Tracheal epithelial cell (primary cell): Measurements from ENCODE around the gene SF1. TPM values are rescaled to one million over a fixed set of nuclear protein-coding genes. Genes with fewer than 3 reads are reported as not detected.

Experiments
- total RNA-seq: library from RNA; depleted of rRNA; stranded (reverse); fragments of >200 nt; gene quantifications from 2 replicates; pipeline ENCODE4 v1.2.1, GENCODE V29; 2014

SF1 gene, protein sequence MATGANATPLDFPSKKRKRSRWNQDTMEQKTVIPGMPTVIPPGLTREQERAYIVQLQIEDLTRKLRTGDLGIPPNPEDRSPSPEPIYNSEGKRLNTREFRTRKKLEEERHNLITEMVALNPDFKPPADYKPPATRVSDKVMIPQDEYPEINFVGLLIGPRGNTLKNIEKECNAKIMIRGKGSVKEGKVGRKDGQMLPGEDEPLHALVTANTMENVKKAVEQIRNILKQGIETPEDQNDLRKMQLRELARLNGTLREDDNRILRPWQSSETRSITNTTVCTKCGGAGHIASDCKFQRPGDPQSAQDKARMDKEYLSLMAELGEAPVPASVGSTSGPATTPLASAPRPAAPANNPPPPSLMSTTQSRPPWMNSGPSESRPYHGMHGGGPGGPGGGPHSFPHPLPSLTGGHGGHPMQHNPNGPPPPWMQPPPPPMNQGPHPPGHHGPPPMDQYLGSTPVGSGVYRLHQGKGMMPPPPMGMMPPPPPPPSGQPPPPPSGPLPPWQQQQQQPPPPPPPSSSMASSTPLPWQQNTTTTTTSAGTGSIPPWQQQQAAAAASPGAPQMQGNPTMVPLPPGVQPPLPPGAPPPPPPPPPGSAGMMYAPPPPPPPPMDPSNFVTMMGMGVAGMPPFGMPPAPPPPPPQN
- 34.1 and 35.7 TPM in 2 replicates for total RNA-seq

DNA sequence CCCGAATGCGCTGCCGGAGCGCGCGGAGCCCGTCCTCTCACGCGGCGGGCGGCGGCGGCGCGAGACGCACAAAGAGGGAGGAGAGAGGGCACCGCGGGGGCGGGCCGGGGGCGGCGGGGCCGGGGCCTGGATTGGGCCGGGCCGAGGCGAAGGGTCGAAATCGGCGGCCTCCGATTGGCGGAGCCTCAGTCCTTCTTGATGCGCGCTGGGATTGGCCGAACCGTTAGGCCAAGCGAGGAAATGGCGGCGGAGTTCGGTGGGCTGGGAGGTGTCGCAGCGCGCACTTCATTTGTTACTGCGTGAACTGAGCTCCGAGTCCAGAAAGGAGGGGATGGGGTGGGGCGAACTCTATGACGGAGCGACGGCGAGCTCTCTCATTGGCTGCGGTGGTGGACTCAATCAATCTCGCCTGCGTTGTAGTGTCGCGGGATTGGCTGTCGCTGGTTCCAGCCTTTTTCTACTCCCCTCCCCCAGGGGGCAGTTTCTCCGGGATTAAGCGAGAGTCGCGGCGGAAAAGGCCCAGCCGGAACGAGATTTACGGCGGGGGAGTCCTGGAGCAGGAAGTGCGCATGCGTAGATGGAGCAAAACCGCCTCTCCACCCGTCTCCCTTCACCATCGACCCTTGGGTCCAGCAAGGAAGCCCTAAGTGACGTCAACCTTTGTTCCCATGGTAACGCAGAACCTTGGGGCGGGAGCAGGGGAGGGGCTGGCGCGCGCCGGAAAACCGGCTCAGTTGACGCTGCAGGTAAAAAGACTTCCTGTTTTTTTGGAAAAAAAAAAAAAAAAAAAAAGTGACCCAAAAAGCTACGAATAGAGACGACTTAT lies at the start of gene SF1:
SF1 (minus strand) TSS at position 70 of the 826 bp plus-strand sequence. CDS start 150 bp downstream, outside the sequence.

DNA sequence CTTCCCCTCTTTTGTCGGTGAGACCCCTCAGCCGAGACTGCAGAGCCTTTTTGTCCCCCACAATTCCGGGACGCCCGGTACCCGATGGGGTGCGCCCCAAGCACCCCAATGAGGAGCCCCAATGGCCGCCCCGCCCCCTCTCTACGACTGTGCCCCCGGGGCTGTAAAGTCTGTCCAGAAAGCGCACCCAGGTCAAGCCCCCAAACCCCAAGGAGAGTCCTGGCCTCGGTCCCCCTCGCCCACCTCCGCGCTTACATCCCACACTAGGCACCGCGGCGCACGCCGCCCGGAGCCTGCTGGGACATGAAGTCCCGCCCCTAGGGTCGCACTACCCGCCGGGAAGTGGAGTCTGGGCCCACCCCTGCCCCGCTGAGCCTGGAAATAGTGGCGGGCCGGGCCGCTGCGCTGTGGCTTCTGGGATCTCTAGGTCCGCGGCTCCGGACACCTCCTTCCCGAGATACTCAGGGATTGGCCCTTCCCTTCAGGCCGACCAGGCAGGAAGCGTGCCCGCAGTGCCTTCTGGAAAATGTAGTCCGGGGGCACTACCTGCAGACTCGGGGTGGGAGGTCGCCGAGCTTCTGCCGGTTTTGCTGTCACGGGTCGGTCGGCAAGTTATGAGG lies 32.0 kb upstream of the SF1 start, which contains the start of gene MEN1:
MEN1 (minus strand) TSS at position 281 of the 620 bp plus-strand sequence. CDS start 442 bp downstream, outside the sequence.

DNA sequence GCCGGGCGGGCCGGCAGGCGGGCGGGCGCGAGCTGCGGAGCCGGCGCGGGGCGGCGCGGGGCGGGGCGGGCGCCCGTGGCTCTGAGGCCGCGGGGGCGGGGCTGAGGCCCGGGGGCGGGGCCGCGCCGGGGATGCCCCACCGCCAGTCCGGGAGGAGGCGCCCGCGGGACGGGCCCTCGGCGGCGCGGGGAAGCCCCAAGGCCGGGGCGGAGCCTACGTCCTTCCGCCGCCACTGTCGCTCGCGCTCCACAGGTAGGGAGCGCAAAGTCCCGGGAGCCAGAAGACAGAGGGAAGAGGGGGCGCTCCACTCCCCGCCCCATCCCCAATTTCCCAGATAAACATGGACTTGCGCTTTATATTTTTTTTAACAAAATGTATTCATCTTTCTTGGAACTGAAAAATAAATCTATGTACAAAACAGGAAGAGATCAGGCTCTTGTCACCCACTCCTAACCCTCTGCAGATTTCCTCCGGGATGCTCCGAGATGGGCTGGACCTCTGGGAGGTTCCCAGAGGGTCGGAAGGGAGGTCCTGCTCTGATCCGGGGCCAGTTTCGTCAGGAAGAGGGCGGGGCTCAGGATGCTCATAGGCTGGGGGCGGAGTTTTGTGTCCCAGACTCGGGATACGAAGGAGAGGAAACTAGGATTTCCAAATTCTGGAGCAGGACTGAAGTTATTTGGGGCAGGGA lies 25.0 kb upstream of the SF1 start, which contains the start of gene MAP4K2:
MAP4K2 (minus strand) TSS at position 57 of the 688 bp plus-strand sequence. CDS start 65 bp downstream, outside the sequence.

DNA sequence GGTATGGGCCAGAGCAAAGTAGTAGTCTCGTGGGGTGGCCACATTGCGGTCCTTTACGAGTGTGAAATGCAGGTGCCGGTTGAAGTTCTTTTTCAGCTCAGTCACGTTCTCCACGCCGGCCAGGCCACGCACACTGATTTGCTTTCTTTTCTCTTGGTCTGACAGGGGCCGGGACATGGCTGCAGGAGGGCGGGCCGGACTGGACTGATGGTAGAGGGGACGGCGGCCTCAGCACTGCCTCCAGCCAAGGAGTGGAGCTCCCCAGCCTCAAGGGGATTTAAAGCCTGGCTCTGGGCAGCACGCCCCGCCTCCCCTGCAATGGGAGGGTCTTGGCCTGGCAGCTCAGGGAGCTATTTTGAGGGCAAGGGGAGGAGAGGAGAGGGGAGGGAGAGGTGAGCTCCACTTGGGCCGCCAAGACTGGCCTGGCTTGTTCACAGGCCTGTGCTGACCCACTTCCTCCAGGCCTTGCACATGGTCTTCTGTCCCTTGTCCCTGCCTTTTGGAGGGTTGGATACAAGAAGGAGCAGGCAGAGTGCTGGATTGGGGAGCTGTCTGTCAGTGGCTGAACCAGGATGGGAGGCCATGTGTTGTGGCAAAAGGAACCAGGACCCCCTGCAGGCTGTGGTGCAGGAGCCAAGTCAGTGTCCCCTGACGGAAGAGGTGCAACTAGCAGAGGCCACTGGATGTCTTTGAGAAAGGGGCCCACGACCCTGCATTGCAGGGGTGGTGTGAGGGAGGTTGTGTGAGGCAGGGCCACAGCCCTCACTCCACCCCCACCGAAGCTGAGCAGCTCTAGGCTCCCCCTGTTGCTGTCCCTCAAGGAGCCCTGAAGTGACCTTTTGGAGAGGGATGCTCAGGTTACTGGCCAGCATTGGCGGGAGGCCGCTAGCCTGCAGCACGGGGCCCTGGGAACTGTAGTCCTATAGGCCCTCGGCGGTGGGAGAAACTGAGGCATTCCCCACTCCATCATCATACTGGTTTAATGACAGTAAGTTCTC lies 18.3 kb downstream of the SF1 start, which contains the start of gene PYGM:
PYGM (minus strand) TSS at position 253 of the 998 bp plus-strand sequence; CDS start at position 177, 76 bp downstream.

DNA sequence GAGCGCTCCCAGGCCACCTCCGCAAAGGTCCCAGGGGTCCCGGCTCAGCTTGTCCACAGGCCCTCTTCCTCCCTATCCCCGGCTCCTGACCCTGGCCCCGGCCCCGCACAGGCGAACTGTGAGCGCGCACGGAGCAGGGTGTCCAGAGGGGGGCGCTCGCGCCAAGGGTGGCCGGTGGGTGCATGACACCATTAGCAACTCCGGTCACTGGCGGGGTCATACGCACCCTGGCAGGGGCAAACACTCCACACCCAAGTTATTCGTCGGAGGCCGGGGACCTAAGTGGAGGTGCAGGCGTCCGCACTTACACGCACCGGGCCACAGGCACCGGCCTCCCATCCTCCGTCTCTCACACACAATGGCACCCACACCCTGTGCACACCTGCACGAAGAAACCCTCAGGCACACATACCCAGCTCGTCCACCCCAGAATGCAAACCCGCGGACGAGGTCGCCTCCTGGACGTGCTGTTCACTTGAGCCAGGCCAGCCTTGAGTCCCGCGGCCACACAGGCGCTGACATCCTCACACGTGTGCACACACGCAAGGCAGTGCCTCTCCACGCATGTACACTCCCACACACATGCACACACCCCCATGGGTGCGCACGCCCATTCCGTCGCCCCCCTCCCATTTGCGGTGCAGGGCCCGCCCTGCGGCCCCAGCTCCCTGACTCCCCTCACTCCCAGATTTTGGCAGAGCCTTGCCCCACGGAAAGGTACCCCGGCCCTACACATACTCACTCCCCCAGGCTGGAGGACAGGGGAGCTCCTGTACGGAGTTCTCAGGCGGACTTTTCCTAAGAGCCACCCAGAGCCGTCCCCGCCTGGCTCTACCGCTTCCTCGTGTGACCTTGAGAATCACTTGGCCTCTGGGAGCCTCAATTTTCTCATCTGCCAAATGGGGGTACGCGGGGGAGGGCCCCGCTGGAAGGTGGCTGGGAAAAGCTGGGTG lies 34.5 kb downstream of the SF1 start, which contains the start of gene RASGRP2:
RASGRP2 (minus strand) TSS at position 552 of the 953 bp plus-strand sequence. CDS start 1,276 bp downstream, outside the sequence.

DNA sequence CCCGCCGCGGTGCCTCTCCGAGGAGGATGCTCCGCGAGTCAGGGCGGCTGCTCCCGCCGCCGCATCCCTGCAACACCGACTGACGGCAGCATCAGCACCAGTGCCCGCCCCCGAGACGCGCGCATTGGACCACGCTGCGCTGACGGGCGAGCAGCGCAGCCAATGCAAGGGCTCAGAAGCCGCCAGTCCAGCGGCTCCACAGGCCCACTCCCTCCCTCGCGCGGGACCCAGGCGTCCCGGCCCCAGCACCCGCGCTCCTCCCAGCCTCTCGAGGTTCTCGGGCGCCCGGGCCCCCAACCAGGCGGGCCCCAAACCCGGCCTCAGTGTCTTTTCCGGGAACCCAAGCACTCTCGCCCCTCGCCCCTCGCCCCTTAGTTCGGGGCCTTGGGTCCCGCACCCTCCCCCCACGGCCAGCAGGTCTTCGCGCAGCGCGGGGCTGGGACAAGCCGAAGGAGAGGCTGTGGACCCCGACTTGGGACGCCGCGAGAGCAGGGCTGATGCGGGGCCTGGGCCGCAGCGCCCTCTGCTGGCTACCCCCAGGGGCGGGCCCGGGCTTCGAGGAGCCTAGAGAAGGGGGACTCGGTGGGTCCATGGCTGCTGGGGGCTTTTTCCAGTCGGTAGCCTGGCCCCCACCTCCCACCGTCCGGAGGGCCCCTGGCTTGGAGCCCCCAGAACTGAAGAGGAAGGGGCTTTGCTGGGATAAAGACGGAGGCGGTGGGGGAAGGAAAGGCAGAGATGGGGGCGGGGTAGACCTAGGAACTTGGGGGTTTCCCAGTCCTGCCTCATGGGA lies 55.0 kb downstream of the SF1 start, which contains the start of gene NRXN2:
NRXN2 (minus strand) TSS at position 81 of the 790 bp plus-strand sequence. CDS start 9,498 bp downstream, outside the sequence.

Other genes with a start within 250 kb of the SF1 start
- under 0.01 TPM in 1 of 2 replicates, not detected in the other for gene SLC22A11, start 222.6 kb downstream of the SF1 start, total RNA-seq
- gene SLC22A12, start 187.3 kb downstream of the SF1 start, total RNA-seq: not detected in 2 replicates
- gene NRXN2, start 55.3 kb downstream of the SF1 start, total RNA-seq: not detected in 2 replicates
- 0.48 TPM in 1 of 2 replicates, not detected in the other for gene RASGRP2, start 34.4 kb downstream of the SF1 start, total RNA-seq
- 0.21 TPM in 1 of 2 replicates, not detected in the other for gene PYGM, start 18.6 kb downstream of the SF1 start, total RNA-seq
- gene MAP4K2, start 24.7 kb upstream of the SF1 start, total RNA-seq: 14.7 and 16.0 TPM in 2 replicates
- gene MEN1, start 32.0 kb upstream of the SF1 start, total RNA-seq: 11.6 and 12.8 TPM in 2 replicates
- gene CDC42BPG, start 66.1 kb upstream of the SF1 start, total RNA-seq: 12.0 and 17.1 TPM in 2 replicates
- 41.6 and 107 TPM in 2 replicates for gene EHD1, start 100.1 kb upstream of the SF1 start, total RNA-seq
- gene ATG2A, start 138.7 kb upstream of the SF1 start, total RNA-seq: 11.7 and 13.5 TPM in 2 replicates
- 6.0 and 28.2 TPM in 2 replicates for gene PPP2R5B, start 146.1 kb upstream of the SF1 start, total RNA-seq
- not detected in 2 replicates for gene GPHA2, start 157.4 kb upstream of the SF1 start, total RNA-seq
- gene MAJIN, start 193.6 kb upstream of the SF1 start, total RNA-seq: not detected in 2 replicates
- gene BATF2, start 218.4 kb upstream of the SF1 start, total RNA-seq: 0.21 and 0.96 TPM in 2 replicates
- 76.9 and 109 TPM in 2 replicates for gene ARL2, start 235.6 kb upstream of the SF1 start, total RNA-seq
- gene SNX15, start 248.9 kb upstream of the SF1 start, total RNA-seq: 13.5 and 21.3 TPM in 2 replicates